ENCODE measurements around the gene GLRX3. TPM values are rescaled to one million over a fixed set of nuclear protein-coding genes. Genes with fewer than 3 reads are reported as not detected.

Gene GLRX3
- total and polyA plus RNA-seq, 9 donors: 25.5 to 62.3 (median 46.1) TPM

DNA sequence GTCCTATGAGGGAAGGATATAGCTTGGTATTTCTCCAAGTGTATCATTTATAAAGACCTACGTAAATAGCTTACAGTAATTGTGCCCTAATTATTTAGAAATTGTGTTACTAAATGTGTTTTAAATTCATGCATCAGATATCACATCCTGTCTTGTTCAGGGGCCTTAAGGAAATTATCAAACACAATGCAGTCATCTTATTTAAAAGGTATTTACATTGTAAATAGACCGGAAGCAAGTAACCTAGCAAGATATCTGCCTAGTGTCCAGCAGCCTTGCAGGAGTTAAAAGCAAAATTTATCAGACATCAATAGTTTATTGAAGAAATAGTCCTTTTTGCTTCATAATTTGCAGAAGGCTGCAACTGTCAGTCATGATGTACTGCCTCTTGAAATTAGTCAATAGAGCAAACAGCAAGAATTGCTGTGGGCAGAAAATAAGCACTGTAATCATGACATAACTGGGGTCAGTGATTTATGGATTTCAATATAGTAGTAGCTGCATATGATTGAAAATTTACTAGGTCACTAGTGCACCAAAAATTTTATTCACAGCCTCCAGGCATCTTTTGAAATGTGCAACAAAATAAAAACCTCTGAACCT lies 23.1 kb downstream of the GLRX3 start:
- TF ChIP-seq POLR2A (IDR thresholded peaks at IDR 0.05) (no peak), EP300 (IDR thresholded peaks at IDR 0.05) (no peak)
- TF ChIP-seq, protein P1, sequence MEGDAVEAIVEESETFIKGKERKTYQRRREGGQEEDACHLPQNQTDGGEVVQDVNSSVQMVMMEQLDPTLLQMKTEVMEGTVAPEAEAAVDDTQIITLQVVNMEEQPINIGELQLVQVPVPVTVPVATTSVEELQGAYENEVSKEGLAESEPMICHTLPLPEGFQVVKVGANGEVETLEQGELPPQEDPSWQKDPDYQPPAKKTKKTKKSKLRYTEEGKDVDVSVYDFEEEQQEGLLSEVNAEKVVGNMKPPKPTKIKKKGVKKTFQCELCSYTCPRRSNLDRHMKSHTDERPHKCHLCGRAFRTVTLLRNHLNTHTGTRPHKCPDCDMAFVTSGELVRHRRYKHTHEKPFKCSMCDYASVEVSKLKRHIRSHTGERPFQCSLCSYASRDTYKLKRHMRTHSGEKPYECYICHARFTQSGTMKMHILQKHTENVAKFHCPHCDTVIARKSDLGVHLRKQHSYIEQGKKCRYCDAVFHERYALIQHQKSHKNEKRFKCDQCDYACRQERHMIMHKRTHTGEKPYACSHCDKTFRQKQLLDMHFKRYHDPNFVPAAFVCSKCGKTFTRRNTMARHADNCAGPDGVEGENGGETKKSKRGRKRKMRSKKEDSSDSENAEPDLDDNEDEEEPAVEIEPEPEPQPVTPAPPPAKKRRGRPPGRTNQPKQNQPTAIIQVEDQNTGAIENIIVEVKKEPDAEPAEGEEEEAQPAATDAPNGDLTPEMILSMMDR (IDR thresholded peaks at IDR 0.05): no peak
- H3K27ac ChIP-seq: no peak overlapping the region
- H3K4me1 ChIP-seq (ENCODE audit: insufficient read depth): no peaks in the 10 kb centered on the region
- intact Hi-C loops (cut with DNase I): no loop called here
- no peaks in the 10 kb centered on the region for H3K36me3 ChIP-seq
- no peak overlapping the region for H3K4me3 ChIP-seq
- no peaks in the 10 kb centered on the region for H3K27me3 ChIP-seq
- WGBS, 3 donors: 78 to 94% (median 84%) methylated on average over 2 of the region's 2 CpGs
- H3K9me3 ChIP-seq: no peaks in the 10 kb centered on the region
- no peak for DNase-seq

DNA sequence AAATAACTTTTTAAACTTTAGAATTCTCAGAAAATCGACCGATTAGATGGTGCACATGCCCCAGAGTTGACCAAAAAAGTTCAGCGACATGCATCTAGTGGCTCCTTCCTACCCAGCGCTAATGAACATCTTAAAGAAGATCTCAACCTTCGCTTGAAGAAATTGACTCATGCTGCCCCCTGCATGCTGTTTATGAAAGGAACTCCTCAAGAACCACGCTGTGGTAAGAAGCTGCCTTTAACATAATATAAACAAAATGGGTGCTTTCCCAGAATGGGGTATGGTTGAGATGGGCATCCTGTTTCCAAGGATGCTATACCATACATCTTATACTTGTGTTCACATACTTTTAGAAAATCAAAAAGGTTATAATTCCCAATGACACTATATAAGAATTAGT lies 24.6 kb downstream of the GLRX3 start:
- TF ChIP-seq, protein P1 (IDR thresholded peaks at IDR 0.05): no peak
- TF ChIP-seq EP300 (IDR thresholded peaks at IDR 0.05) (no peak), POLR2A (IDR thresholded peaks at IDR 0.05) (no peak)
- Histone ChIP-seq H3K4me3 (no peak overlapping the region), H3K27me3 (no peaks in the 10 kb centered on the region), H3K36me3 (no peaks in the 10 kb centered on the region), H3K9me3 (no peaks in the 10 kb centered on the region), H3K4me1 (ENCODE audit: insufficient read depth) (no peaks in the 10 kb centered on the region), H3K27ac (no peak overlapping the region)
- no peak for DNase-seq
- intact Hi-C loops (cut with DNase I): no loop called here
- 82 to 86% (median 84%) methylated on average over 6 of the region's 6 CpGs for WGBS, 3 donors

DNA sequence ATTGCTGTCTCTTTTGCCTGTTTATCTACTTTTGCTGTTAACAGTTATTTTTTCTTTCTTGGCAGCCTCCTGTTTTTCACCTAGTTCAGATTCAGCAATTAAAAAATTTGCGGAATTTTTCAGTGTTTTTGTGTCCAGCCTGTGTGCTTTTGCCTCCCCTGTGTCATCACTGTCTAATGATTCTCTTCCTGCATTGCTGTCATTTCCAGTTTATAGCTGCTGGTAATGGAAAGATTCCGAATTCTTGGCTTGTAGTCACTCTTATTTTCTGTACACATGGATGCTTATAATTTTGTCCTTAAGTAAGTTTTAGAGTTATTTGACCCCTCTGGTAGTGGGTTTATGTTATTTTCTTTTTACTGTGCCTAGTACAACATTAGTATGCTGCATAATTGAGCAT lies 25.1 kb downstream of the GLRX3 start:
- no peaks in the 10 kb centered on the region for H3K36me3 ChIP-seq
- 88 to 91% (median 90%) methylated on average over 2 of the region's 2 CpGs for WGBS, 3 donors

DNA sequence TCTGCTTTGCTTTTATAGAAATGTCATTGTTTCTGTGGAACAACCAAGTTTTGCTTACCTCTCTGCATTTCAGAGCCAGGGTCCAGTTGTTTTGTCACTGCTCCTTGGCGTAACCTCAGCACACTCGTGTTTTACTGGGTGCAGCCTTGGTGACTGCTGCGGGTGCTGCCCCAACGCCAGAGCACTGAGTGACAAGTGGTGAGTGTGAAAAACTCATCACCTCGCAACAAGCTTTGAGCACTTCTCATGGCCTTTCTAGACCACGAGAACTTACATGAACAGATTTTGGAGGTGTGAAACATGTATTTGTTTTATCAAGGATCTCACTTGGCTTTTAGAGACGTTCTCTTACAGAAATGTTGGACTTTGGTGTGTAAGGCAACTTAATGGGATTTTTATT lies 31.0 kb downstream of the GLRX3 start:
- H3K27me3 ChIP-seq: no peaks in the 10 kb centered on the region
- H3K9me3 ChIP-seq: no peaks in the 10 kb centered on the region
- DNase-seq: no peak
- no peaks in the 10 kb centered on the region for H3K4me1 ChIP-seq (ENCODE audit: insufficient read depth)
- H3K36me3 ChIP-seq: no peaks in the 10 kb centered on the region
- WGBS, 3 donors: 94 to 95% (median 95%) methylated on average over 7 of the region's 7 CpGs
- intact Hi-C loops (cut with DNase I): no loop called here
- TF ChIP-seq, protein P1 (IDR thresholded peaks at IDR 0.05): no peak
- TF ChIP-seq EP300 (IDR thresholded peaks at IDR 0.05): no peak
- no peak for TF ChIP-seq POLR2A (IDR thresholded peaks at IDR 0.05)
- H3K27ac ChIP-seq: no peak overlapping the region
- no peak overlapping the region for H3K4me3 ChIP-seq

More for the DNA sequence above, 25.1 kb downstream of the GLRX3 start:
- H3K9me3 ChIP-seq: no peaks in the 10 kb centered on the region
- no peak overlapping the region for H3K4me3 ChIP-seq
- H3K27ac ChIP-seq: no peak overlapping the region
- H3K27me3 ChIP-seq: no peaks in the 10 kb centered on the region
- TF ChIP-seq, protein P1 (IDR thresholded peaks at IDR 0.05): no peak
- TF ChIP-seq POLR2A (IDR thresholded peaks at IDR 0.05): no peak
- no peak for TF ChIP-seq EP300 (IDR thresholded peaks at IDR 0.05)
- intact Hi-C loops (cut with DNase I): no loop called here
- H3K4me1 ChIP-seq (ENCODE audit: insufficient read depth): no peaks in the 10 kb centered on the region
- no peak for DNase-seq
